NT2/D1 (cell line): ENCODE measurements around the gene MIXL1.

Source experiments
- SUZ12 ChIP-seq: IDR thresholded peaks from 2 replicates; pipeline ENCODE4 v1.6.1; 2011; ENCODE audit not compliant: insufficient read length, insufficient read depth; ENCODE audit errors: extremely low read depth
- YY1 ChIP-seq: IDR thresholded peaks from 2 replicates; pipeline ENCODE4 v1.6.1; 2011; ENCODE audit not compliant: insufficient read length, insufficient read depth

GRCh38 chr1:226248091-226248490, 24.6 kb downstream of the MIXL1 start:
- TF ChIP-seq YY1 (no peak), SUZ12 (no peak)
